ENCODE results near the gene CKS1B. TPM values are rescaled to one million over a fixed set of nuclear protein-coding genes. Genes with fewer than 3 reads are reported as not detected.

Gene CKS1B
- total RNA-seq, 6 experiments from 2014 or later: 14.9 to 51.7 (median 23.1) TPM

- WGBS (ENCODE audit: insufficient coverage, low coverage, low lambda C conversion rate, missing lambda C conversion rate): 55% methylated on average over 2 of the region's 5 CpGs
- TF ChIP-seq CTCF (IDR thresholded peaks at IDR 0.05) (no peak), POLR2A (IDR thresholded peaks at IDR 0.05) (no peak)
- Histone ChIP-seq H3K4me3 (no peak overlapping the region), H3K27ac (peak overlapping the region in 1 of 3 donors; percentile 43), H3K36me3 (peaks cover 0 to 1% (median 0%) of the 10 kb centered on the region in 4 donors), H3K9me3 (no peaks in the 10 kb centered on the region), H3K4me1 (peaks cover 0 to 36% (median 9%) of the 10 kb centered on the region in 4 donors), H3K27me3 (no peaks in the 10 kb centered on the region)
- intact Hi-C loops (cut with DNase I): no loop called here
- DNase-seq: peak in 1 of 3 donors; percentile 58
- ATAC-seq: no peak
Measured at GRCh38 chr1:154941333-154942013, 33.0 kb upstream of the CKS1B start.

- peaks cover 0 to 28% (median 9%) of the 10 kb centered on the region in 4 donors for H3K4me1 ChIP-seq
- H3K36me3 ChIP-seq: peaks cover 0 to 7% (median 0%) of the 10 kb centered on the region in 4 donors
- 23% methylated on average over 6 of the region's 6 CpGs for WGBS (ENCODE audit: insufficient coverage, low coverage, low lambda C conversion rate, missing lambda C conversion rate)
- ATAC-seq: peak; percentile 51 to 62 (median 59)
- no peaks in the 10 kb centered on the region for H3K9me3 ChIP-seq
- TF ChIP-seq POLR2A (IDR thresholded peaks at IDR 0.05) (no peak), CTCF (IDR thresholded peaks at IDR 0.05) (peak; percentile 62 to 82 (median 74))
- H3K4me3 ChIP-seq: no peak overlapping the region
- intact Hi-C loops (cut with DNase I): no loop called here
- H3K27me3 ChIP-seq: no peaks in the 10 kb centered on the region
- peak in 1 of 3 donors; percentile 48 for DNase-seq
- H3K27ac ChIP-seq: peak overlapping the region in 2 of 3 donors; percentile 70 to 86
Measured at GRCh38 chr1:154943649-154944400, 30.7 kb upstream of the CKS1B start.

DNA sequence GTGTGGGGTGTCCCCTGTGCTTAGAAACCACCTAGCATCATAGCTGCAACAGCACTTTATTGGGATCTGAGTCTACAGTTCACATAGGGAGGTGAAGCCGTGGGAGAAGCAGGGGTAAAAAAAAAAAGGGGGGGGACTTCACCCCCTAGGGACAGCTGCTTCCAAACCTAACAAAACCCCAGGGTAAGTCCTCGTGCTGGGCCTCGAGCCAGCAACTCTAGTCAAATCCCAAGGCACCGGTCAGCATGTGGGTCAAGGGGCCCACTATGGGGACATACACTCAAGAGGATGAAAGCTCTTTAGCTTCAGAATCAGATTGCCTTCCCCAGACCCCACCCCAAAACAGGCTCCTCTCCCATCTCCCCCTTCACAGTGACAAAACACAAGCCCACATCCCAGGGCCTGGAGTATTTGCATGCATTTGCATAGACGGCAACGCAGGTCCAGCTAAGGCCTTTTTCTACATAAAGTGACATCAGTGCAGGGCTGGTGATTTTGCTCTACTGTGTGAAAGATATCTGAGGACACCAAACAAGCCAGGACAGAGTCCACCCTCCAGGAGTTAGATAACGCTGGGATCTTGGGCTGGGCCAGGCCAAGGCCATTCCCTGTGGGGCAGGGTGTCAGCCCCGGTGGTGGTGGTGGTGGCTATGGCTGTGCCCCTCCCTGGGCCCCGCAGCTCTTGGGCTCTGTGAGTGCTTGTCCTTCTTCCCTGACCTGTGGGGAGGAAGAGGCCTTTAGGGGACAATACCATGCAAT is 29.9 kb upstream of the CKS1B start:
- intact Hi-C loops (cut with DNase I): no loop called here
- Histone ChIP-seq H3K27me3 (no peaks in the 10 kb centered on the region), H3K9me3 (no peaks in the 10 kb centered on the region), H3K36me3 (peaks cover 0 to 7% (median 0%) of the 10 kb centered on the region in 4 donors), H3K4me1 (peaks cover 0 to 28% (median 9%) of the 10 kb centered on the region in 4 donors), H3K27ac (peak overlapping the region; percentile 18 to 86 (median 70)), H3K4me3 (no peak overlapping the region)
- no peak for TF ChIP-seq CTCF (IDR thresholded peaks at IDR 0.05)
- no peak for TF ChIP-seq POLR2A (IDR thresholded peaks at IDR 0.05)
- ATAC-seq: peak; percentile 73 to 86 (median 80)
- DNase-seq: peak; percentile 50 to 83 (median 78)
- WGBS (ENCODE audit: insufficient coverage, low coverage, low lambda C conversion rate, missing lambda C conversion rate): 20% methylated on average over 8 of the region's 9 CpGs

GRCh38 chr1:154945160-154945961 is 29.1 kb upstream of the CKS1B start:
- H3K9me3 ChIP-seq: no peaks in the 10 kb centered on the region
- TF ChIP-seq CTCF (IDR thresholded peaks at IDR 0.05) (no peak), POLR2A (IDR thresholded peaks at IDR 0.05) (no peak)
- DNase-seq: no peak
- peaks cover 0 to 28% (median 9%) of the 10 kb centered on the region in 4 donors for H3K4me1 ChIP-seq
- intact Hi-C loops (cut with DNase I): no loop called here
- no peaks in the 10 kb centered on the region for H3K27me3 ChIP-seq
- ATAC-seq: no peak
- H3K27ac ChIP-seq: peak overlapping the region in 2 of 3 donors; percentile 70 to 86
- H3K36me3 ChIP-seq: peaks cover 0 to 7% (median 0%) of the 10 kb centered on the region in 4 donors
- 41% methylated on average over 6 of the region's 15 CpGs for WGBS (ENCODE audit: insufficient coverage, low coverage, low lambda C conversion rate, missing lambda C conversion rate)
- no peak overlapping the region for H3K4me3 ChIP-seq
